Hematopoietic multipotent progenitor cell treated with erythropoietin and hydrocortisone succinate and interleukin-3 and kit ligand, for 15 days (in vitro differentiated cells): ENCODE data around the gene MTHFS.
"Not testable (repeated sequence)": the region's sequence is repeated elsewhere in the genome, so short reads cannot be mapped to it uniquely, and the experiment has no call there.

ENCODE experiments used
- DNase-seq: peaks from one replicate; pipeline ENCODE4 v3.0.0-alpha.2; 2015; ENCODE audit warnings: low spot score

The MTHFS gene

GRCh38 chr15:79896634-79897379, at the start of gene MTHFS:
Gene MTHFS (minus strand): TSS chr15:79897014. CDS start chr15:79896988, 26 bp downstream.
- peak; percentile 77 for DNase-seq

DNA sequence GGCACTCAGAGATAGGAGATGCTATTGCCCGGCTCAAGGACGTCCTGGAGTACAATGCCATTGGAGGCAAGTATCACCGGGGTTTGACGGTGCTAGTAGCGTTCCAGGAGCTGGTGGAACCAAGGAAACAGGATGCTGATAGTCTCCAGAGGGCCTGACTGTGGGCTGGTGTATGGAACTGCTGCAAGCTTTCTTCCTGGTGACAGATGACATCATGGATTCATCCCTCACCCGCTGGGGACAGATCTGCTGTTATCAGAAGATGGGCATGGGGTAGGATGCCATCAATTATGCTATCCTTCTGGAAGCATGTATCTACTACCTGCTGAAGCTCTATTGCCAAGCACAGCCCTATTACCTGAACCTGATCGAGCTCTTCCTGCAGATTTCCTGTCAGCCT, 47.8 kb upstream of the MTHFS start:
- no peak for DNase-seq

GRCh38 chr15:79943820-79944219, 47.0 kb upstream of the MTHFS start:
- DNase-seq: no peak

DNA sequence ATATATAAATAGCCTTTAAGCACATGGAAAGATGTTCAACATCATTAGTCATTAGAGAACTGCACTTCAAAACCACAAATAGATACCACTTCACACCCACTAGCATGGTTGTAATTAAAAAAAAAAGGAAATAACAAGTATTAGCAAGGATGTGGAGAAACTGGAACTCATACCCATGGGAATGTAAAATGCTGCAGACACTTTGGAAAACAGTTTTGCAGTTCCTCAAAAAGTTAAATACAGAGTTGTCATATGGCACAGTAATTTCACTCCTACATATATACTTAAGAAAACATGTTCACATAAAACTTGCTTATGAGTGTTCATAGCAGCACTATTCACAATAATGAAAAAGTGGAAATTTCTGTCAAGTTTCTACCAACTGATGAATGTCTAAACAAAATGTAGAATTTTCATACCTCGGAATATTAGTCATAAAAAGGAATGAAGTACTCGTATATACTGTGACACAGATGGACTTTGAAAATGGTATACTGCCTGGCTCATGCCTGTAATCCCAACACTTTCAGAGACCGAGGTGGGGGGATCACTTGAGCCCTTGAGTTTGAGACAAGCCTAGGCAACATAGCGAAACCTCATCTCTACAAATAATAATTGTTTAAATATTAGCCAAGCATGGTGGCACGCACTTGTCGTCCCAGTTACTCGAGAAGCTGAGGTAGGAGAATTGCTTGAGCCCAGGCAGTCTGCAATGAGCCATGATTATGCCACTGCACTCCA, 46.1 kb upstream of the MTHFS start:
- DNase-seq: no peak

DNA sequence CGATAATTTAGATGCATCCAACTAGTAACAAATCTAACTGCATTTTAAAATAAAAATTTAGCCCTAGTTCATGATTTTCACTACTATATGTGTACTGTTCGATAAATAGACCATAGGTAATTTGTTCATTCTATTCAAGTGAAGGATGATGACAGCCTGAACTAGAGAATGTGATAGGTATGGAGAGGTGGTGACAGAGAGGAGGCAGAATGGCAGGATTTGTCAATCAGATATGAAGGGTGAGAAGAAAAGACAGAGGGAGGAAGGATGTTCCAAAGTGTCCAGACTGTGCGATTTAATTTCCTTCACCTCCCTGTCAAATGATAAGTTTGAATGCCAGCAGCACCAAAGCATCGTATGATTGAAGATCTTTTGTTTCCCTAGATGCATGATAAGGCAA, 42.6 kb upstream of the MTHFS start:
- no peak for DNase-seq

DNA sequence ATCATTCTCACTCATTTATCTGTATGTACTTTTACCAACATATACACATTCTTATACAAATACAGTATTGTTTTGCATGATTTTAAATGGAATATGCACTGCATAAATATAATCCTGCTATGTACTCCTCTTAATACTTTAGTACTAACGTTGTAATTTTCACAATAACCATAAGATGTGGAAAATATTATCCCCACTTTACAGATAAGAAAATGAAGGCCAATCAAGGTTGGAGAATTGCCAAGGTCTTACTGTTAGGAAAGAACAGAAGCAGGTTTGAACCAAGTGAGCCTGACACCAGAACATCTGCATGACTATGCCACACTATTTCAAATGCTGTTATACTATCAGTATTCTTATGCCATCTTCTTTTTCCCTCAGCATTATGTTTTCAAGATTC, 41.3 kb upstream of the MTHFS start:
- no peak for DNase-seq

DNA sequence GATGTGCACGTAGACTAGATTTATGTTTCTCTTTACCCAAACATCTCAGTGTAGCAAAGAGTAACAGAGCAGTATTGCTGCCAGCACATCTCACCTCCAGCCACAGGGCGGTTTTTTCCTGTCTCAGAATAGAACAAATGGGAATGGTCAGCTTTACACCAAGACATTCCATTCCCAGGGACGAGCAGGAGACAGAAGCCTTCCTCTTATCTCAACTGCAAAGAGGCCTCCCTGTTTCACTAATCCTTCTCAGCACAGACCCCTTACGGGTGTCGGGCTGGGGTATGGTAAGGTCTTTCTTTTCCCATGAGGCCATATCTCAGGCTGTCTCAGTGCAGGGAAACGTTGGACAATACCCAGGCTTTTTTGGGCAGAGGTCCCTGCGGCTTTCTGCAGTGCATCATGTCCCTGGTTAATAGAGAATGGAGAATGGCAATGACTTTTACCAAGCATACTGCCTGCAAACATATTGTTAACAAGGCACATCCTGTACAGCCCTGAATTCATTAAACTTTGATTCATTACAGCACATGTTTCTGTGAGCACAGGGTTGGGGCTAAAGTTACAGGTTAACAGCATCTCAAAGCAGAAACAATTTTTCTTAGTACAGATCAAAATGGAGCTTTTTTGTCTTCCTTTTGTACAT, 38.9 kb upstream of the MTHFS start:
- not testable (repeated sequence) for DNase-seq

GRCh38 chr15:79933231-79933630, 36.4 kb upstream of the MTHFS start:
- no peak for DNase-seq

DNA sequence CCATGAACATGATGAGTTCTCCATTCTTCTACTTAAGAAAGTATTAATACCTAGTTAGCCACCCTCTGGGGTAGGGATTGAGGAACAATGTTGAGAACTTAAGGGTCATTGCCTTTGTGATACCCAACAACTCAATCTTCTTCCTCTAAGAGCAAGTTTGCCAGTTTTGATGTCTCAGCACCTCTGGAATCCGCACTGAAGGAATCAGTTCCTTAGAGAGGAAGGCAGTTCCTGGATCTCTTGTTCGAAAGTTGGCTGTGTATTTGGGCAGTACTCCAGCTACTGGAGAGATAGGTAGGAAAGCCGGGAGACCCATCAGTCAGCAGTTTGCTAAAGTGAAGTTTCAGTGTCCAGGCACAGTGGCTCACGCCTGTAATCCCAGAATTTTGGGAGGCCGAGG, 35.6 kb upstream of the MTHFS start:
- no peak for DNase-seq

- no peak for DNase-seq
Observed at GRCh38 chr15:79930516-79930915, 33.7 kb upstream of the MTHFS start.

DNA sequence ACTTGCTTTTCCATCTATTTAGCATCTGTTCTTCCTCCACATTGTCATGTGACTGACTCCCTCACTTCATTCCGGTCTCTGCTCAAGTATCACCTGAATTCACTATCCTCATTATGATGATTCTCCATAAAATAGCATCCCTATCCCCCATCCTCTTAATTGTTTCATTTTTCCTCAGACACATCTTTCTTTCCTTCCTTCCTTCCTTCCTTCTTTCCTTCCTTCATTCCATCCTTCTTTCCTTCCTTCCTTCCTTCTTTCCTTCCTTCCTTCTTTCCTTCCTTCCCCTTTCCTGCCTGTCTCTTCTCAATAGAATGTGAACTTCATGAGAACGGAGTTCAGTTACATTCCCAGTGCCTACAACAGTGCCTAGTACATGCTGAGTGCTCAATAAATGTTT, 32.6 kb upstream of the MTHFS start:
- no peak for DNase-seq

- not testable (repeated sequence) for DNase-seq
Observed at GRCh38 chr15:79926116-79926515, 29.3 kb upstream of the MTHFS start.

- no peak for DNase-seq
Observed at GRCh38 chr15:79924379-79924778, 27.6 kb upstream of the MTHFS start.

GRCh38 chr15:79923515-79924169, 26.8 kb upstream of the MTHFS start:
- DNase-seq: peak; percentile 80

- peak; percentile 9 for DNase-seq
Observed at GRCh38 chr15:79923079-79923514, 26.3 kb upstream of the MTHFS start.

- no peak for DNase-seq
Observed at GRCh38 chr15:79922512-79923078, 25.8 kb upstream of the MTHFS start.

- no peak for DNase-seq
Observed at GRCh38 chr15:79919749-79920511, 23.1 kb upstream of the MTHFS start.

DNA sequence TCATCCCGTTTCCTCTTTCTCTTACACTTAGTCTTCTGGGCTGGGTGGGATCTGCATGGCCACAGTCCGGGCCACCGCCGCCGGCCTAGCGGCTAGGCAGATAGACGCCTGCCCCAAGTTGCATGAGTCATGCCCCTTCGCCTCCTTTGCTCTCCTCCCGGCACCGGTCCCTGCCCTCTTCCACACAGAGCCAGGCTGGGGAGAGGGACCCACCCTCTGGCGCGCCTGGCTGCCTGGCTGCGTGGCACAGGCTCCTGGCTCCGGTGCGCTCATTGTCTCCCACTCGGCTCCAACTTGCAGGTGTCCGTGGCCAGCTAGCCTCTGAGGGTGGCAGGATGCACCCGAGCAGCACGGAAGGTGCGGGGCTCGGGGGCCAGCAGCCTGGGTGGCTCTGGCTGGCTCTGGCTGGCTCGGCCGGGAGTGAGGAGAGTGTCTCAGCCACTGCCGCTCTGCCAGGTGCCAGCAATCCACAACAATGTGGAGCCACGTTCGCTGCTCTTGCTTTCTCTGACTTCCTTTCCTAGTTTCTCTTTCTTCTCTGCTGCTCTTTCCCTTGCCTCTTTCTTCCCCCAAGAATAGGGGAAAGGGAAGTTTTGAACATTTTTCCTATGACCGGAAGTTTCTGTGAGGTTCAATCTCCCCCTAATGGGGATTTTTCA, 22.4 kb upstream of the MTHFS start:
- DNase-seq: no peak

DNA sequence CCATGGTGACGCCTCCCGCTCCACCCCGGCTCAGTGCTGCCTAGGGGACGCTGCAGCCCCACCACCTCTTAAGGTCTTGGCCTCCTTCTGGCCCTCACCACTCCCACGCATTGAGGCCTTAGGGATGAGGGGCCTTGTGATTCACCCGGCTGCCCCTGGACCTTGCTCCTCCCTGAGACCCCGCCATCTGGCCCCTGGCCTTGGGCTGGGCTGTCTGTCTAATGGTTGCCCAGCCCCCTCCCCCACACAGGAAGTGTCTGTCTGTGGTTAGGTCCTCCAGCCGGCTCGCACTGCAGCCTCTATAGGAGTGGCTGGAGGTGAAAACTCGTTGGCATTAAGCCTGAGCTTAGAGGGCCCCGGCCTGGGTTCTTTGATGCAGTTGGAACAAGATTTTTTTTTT, 21.5 kb upstream of the MTHFS start:
- DNase-seq: no peak

- DNase-seq: no peak
Observed at GRCh38 chr15:79916502-79917132, 19.8 kb upstream of the MTHFS start.
